H1 (cell line): ENCODE measurements around the gene UNC13D. TPM values are rescaled to one million over a fixed set of nuclear protein-coding genes. Genes with fewer than 3 reads are reported as not detected.

Experiments used
- ATF3 ChIP-seq: IDR thresholded peaks from 2 replicates; pipeline ENCODE4 v1.6.1; 2011; ENCODE audit warnings: low read depth, mild to moderate bottlenecking, low read length; ENCODE audit not compliant: insufficient read depth
- JUN ChIP-seq: IDR thresholded peaks from 2 replicates; pipeline ENCODE4 v1.6.1; 2011; ENCODE audit warnings: low read depth, mild to moderate bottlenecking, improper control_type of control experiment, low read length
- JUND ChIP-seq: IDR thresholded peaks from 2 replicates; pipeline ENCODE4 v1.6.1; 2011; ENCODE audit warnings: mild to moderate bottlenecking, improper control_type of control experiment, low read length
- RAD21 ChIP-seq, 2 experiments: IDR thresholded peaks in 1 of 2; conservative IDR thresholded peaks in 1 of 2; 2 replicates each; pipeline ENCODE4 v1.6.1; 2011; ENCODE audit warnings: low read depth in 2 of 2, low read length in 2 of 2, improper control_type of control experiment in 1 of 2, inconsistent platforms in 1 of 2, mild to moderate bottlenecking in 1 of 2, moderate library complexity in 1 of 2
- SIN3A ChIP-seq, 2 experiments: IDR thresholded peaks in 1 of 2; conservative IDR thresholded peaks in 1 of 2; 2 replicates each; pipeline ENCODE4 v1.6.1; 2011 to 2012; ENCODE audit warnings: low read length in 2 of 2, improper control_type of control experiment in 1 of 2, low read depth in 1 of 2, mild to moderate bottlenecking in 1 of 2
- polyA plus RNA-seq, 7 experiments: library from polyadenylated mRNA; depleted of rRNA in 3 of 7; stranded (reverse) in 5 of 7; unstranded in 2 of 7; fragments of >200 nt in 5 of 7; fragments of 200-250 nt in 2 of 7; gene quantifications; 1 replicate in 5 of 7; 2 replicates in 1 of 7; 4 replicates in 1 of 7; pipeline versions ENCODE4 v1.2.1 to v1.2.3, GENCODE V29; 2011 to 2013; ENCODE audit warnings: missing spikeins in 2 of 7, mixed read lengths in 2 of 7
- total RNA-seq: library from RNA; stranded (reverse); fragmentation: NEBNext Ultra II Directional; extraction: Animal tissue kit (Norgen Biotek cat#: 25700); gene quantifications from 2 replicates; pipeline ENCODE4 v1.2.1, GENCODE V29; 2021
- TF ChIP-seq, protein P1 (sequence below), 3 experiments: IDR thresholded peaks; 1 replicate in 2 of 3; 2 replicates in 1 of 3; pipeline versions ENCODE4 v1.5.1 to v1.6.1; 2011; ENCODE audit warnings: low read length in 3 of 3, mild to moderate bottlenecking in 3 of 3, inconsistent platforms in 2 of 3, low read depth in 1 of 3, moderate library complexity in 1 of 3; ENCODE audit not compliant: insufficient read depth in 1 of 3; ENCODE audit errors: control extremely low read depth in 1 of 3

The UNC13D gene
- total and polyA plus RNA-seq, 2 of the 8 experiments (the other 6 are each of a cell fraction or from before 2014, with no cell fraction given), result 3.6 to 8.4 TPM

- TF ChIP-seq, protein P1, sequence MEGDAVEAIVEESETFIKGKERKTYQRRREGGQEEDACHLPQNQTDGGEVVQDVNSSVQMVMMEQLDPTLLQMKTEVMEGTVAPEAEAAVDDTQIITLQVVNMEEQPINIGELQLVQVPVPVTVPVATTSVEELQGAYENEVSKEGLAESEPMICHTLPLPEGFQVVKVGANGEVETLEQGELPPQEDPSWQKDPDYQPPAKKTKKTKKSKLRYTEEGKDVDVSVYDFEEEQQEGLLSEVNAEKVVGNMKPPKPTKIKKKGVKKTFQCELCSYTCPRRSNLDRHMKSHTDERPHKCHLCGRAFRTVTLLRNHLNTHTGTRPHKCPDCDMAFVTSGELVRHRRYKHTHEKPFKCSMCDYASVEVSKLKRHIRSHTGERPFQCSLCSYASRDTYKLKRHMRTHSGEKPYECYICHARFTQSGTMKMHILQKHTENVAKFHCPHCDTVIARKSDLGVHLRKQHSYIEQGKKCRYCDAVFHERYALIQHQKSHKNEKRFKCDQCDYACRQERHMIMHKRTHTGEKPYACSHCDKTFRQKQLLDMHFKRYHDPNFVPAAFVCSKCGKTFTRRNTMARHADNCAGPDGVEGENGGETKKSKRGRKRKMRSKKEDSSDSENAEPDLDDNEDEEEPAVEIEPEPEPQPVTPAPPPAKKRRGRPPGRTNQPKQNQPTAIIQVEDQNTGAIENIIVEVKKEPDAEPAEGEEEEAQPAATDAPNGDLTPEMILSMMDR (IDR thresholded peaks at IDR 0.05; ENCODE audit: control extremely low read depth in 1 of 3, insufficient read depth in 1 of 3, low read depth in 1 of 3, low read length in 3 of 3), result peak; percentile 63 to 85 (median 70)
- no peak for TF ChIP-seq ATF3
- no peak for TF ChIP-seq JUN
- TF ChIP-seq RAD21 (IDR thresholded peaks at IDR 0.05 in 1 of 2, conservative IDR thresholded peaks at IDR 0.05 in 1 of 2; ENCODE audit: low read depth in 2 of 2, low read length in 2 of 2), result peak; percentile 22 to 37; a peak in 2 of 4 replicates
- TF ChIP-seq JUND, result no peak
- TF ChIP-seq SIN3A (conservative IDR thresholded peaks at IDR 0.05 in 1 of 2, IDR thresholded peaks at IDR 0.05 in 1 of 2; ENCODE audit: low read depth in 1 of 2, low read length in 2 of 2), result peak in 1 of 2 experiments; percentile 61; a peak in 1 of 4 replicates
- TF ChIP-seq, all 59 proteins: peak for 7
Observed at GRCh38 chr17:75830164-75831031, 13.8 kb downstream of the UNC13D start (continued).
